Natural killer cell (primary cell): Measurements from ENCODE around the gene HOXB1. TPM values are rescaled to one million over a fixed set of nuclear protein-coding genes. Genes with fewer than 3 reads are reported as not detected.

ENCODE experiments used
- ATAC-seq, 3 donors: fragments of 150-1000 bp in 2 of 3; fragments of 200-7000 bp in 1 of 3; cut with Tn5 transposase; 1 replicate in 1 of 3; 2 replicates in 2 of 3; pipeline ENCODE4 v1.10.0; 2021; ENCODE audit warnings: mild to moderate bottlenecking in 2 of 3, moderate library complexity in 2 of 3
- DNase-seq, 2 donors: peaks; one replicate each; pipeline versions ENCODE4 v3.0.0 to v3.0.0-alpha.2; 2013 to 2021; ENCODE audit warnings: mixed read lengths in 1 of 2
- H3K27ac ChIP-seq: one replicate; pipeline ENCODE4 v1.5.1; 2013; ENCODE audit warnings: mild to moderate bottlenecking, low read length
- H3K27me3 ChIP-seq: one replicate; pipeline ENCODE4 v1.6.1; 2013; ENCODE audit warnings: low read length; ENCODE audit not compliant: control insufficient read depth, insufficient read depth
- H3K36me3 ChIP-seq: one replicate; pipeline ENCODE4 v1.6.1; 2013; ENCODE audit warnings: low read length; ENCODE audit not compliant: control insufficient read depth, insufficient read depth
- H3K4me1 ChIP-seq: one replicate; pipeline ENCODE4 v1.6.1; 2013; ENCODE audit warnings: low read length; ENCODE audit not compliant: control insufficient read depth, insufficient read depth
- H3K4me3 ChIP-seq: one replicate; pipeline ENCODE4 v1.5.1; 2013; ENCODE audit warnings: low read length
- H3K9me3 ChIP-seq: one replicate; pipeline ENCODE4 v1.6.1; 2013; ENCODE audit warnings: low read length; ENCODE audit not compliant: control insufficient read depth, insufficient read depth
- H3K27ac Mint-ChIP-seq, 2 donors: one replicate each; pipeline ENCODE4 v1.8.0; 2022; ENCODE audit warnings: mild to moderate bottlenecking in 2 of 2, mixed read lengths in 2 of 2, moderate library complexity in 1 of 2
- H3K27me3 Mint-ChIP-seq, 2 donors: one replicate each; pipeline ENCODE4 v1.8.0; 2022; ENCODE audit warnings: low read depth in 2 of 2, mixed read lengths in 2 of 2
- H3K36me3 Mint-ChIP-seq: one replicate; pipeline ENCODE4 v1.8.0; 2022; ENCODE audit warnings: mixed read lengths
- H3K4me1 Mint-ChIP-seq, 2 donors: one replicate each; pipeline ENCODE4 v1.8.0; 2022; ENCODE audit warnings: mixed read lengths in 2 of 2
- H3K4me3 Mint-ChIP-seq: one replicate; pipeline ENCODE4 v1.8.0; 2022; ENCODE audit warnings: mild to moderate bottlenecking, moderate library complexity, mixed read lengths
- H3K9me3 Mint-ChIP-seq, 2 donors: one replicate each; pipeline ENCODE4 v1.8.0; 2022; ENCODE audit warnings: mixed read lengths in 2 of 2
- CTCF ChIP-seq: fragments of 200-600 bp; IDR thresholded peaks from one replicate; pipeline ENCODE4 v1.8.0; 2022; ENCODE audit warnings: antibody characterized with exemption
- WGBS: methylation state at CpG from one replicate; pipeline ENCODE4 v1.1.7; 2013; ENCODE audit warnings: missing lambda C conversion rate; ENCODE audit not compliant: insufficient coverage; 5-methylcytosine and 5-hydroxymethylcytosine counted together
- intact Hi-C: fragments of 100-400 bp; cut with micrococcal nuclease; formaldehyde crosslinking; loops from one replicate; pipeline ENCODE4 v1.14.2; 2022
- total RNA-seq, 4 donors: library from RNA; stranded (reverse); fragments of 120-200 nt in 1 of 4; gene quantifications; one replicate each; pipeline versions ENCODE4 v1.2.3 to v1.2.4, GENCODE V29; 2013 to 2022

Gene HOXB1
- not detected for total RNA-seq
- not detected for total RNA-seq (2013)

DNA sequence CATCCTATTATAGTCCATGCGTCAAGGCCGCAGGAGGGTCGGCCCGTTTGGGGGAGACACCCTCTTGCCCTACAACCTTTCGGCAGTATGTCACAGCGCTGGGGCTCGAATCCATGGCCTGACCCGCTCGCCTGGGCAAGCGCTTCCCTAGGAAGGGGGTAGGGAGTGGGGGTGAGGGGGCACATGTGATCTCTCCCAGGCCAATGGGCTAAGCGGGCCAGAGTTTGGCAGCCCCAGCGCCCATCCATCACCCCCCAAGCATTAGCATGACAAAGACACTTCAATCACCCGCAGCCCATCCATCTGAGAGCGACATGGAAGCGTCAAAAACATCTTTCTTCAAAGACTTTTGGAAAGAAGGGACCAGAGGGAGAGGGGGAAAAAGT is at the start of gene HOXB1:
HOXB1 (minus strand) TSS at position 125 of the 386 bp plus-strand sequence; CDS start at position 18, 107 bp downstream.
- Histone ChIP-seq H3K4me1 (peaks cover 7% of the 10 kb centered on the region), H3K27me3 (peaks cover 12% of the 10 kb centered on the region), H3K27ac (no peak within 1 kb of the TSS), H3K4me3 (no peak within 1 kb of the TSS), H3K9me3 (no peaks in the 10 kb centered on the region), H3K36me3 (no peaks in the 10 kb centered on the region)
- Mint-ChIP-seq H3K9me3 (no peaks in the 10 kb centered on the region), H3K27ac (no peak within 1 kb of the TSS), H3K4me1 (peaks cover 6 to 10% of the 10 kb centered on the region in 2 donors), H3K36me3 (no peaks in the 10 kb centered on the region), H3K27me3 (peaks cover 10 to 18% of the 10 kb centered on the region in 2 donors), H3K4me3 (no peak within 1 kb of the TSS)
- DNase-seq (no peak), ATAC-seq (no peak)
- intact Hi-C loops = no loop called here
- no peak for TF ChIP-seq CTCF
- 90% methylated on average over 12 of the region's 15 CpGs for WGBS

DNA sequence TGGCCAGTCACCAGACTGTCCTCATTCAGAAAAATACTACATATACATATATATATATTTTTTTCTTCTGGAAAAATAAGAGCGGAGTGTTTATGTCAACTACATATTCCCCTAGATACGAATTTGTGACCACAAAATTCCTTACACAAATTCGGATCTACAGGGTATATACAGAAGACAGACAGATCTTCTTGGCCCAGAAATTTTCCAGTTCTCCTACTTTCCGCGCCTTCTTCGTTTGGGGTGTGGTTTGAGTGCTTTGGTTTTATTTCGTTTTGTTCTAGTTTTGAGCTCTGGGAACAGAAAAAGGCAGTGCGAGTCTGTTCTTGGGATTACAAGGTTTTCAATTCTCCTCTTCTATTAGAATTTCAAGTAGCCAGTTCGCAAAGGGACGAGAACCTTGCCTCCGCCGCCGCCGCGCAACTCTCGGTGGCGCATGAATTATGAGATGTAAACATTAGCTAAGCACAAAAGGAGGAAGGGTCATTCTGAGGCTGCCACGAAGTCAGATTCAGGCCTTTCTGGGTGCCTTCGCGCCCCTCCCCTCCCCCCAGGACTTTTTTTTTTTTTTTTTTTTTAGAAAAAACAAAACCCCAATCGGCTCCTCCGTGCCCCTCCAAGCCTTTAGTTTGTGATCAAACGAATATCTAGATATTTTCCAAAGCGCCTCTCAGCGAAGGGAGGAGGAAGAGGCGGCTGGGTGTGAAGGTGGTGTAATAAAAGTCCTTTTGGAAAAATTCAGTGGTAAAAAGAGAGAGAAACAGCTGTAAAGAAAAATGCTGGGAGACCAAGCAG is 49.1 kb upstream of the HOXB1 start:
- peaks cover 36% of the 10 kb centered on the region for H3K27me3 ChIP-seq
- intact Hi-C loops = no loop called here

DNA sequence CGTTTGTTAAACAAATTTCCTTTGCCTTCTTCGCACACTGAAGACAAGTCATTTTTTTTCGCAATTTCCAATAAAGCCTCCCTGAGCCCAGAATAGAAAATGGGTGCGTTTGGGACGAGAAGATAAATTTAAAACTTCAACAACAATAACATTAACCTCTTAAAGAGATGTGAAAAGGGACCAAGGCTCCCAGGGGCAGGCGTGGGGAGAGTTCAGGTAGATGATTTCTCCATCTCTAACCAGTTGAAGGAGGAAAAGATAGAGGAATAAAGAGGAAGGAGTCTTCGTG is 48.6 kb upstream of the HOXB1 start:
- Mint-ChIP-seq H3K9me3 (no peaks in the 10 kb centered on the region), H3K4me1 (peaks cover 31 to 60% of the 10 kb centered on the region in 2 donors), H3K36me3 (no peaks in the 10 kb centered on the region), H3K27ac (peak overlapping the region; percentile 86 to 89), H3K4me3 (peak overlapping the region; percentile 97), H3K27me3 (peaks cover 38 to 53% of the 10 kb centered on the region in 2 donors)
- intact Hi-C loops = no loop called here
- DNase-seq (peak in 1 of 2 donors; percentile 16), ATAC-seq (no peak)
- Histone ChIP-seq H3K9me3 (no peaks in the 10 kb centered on the region), H3K27me3 (peaks cover 36% of the 10 kb centered on the region), H3K36me3 (no peaks in the 10 kb centered on the region), H3K27ac (no peak overlapping the region), H3K4me1 (peaks cover 47% of the 10 kb centered on the region), H3K4me3 (no peak overlapping the region)
- TF ChIP-seq CTCF = no peak
- WGBS = 51% methylated on average over 3 of the region's 7 CpGs

More for the DNA sequence above, 49.1 kb upstream of the HOXB1 start:
- H3K4me3 ChIP-seq = no peak overlapping the region
- Mint-ChIP-seq H3K4me3 (peak overlapping the region; percentile 97), H3K9me3 (no peaks in the 10 kb centered on the region), H3K27ac (no peak overlapping the region), H3K27me3 (peaks cover 38 to 55% of the 10 kb centered on the region in 2 donors), H3K36me3 (no peaks in the 10 kb centered on the region), H3K4me1 (peaks cover 33 to 66% of the 10 kb centered on the region in 2 donors)
- ATAC-seq = no peak
- no peaks in the 10 kb centered on the region for H3K36me3 ChIP-seq
- H3K9me3 ChIP-seq = no peaks in the 10 kb centered on the region
- H3K27ac ChIP-seq = no peak overlapping the region
- TF ChIP-seq CTCF = no peak
- WGBS = 49% methylated on average over 24 of the region's 26 CpGs
- no peak for DNase-seq
- H3K4me1 ChIP-seq = peaks cover 49% of the 10 kb centered on the region
